WTC11 (cell line): ENCODE results near the gene RPL36.
A peak's percentile ranks its signal among the peaks of the same experiment; 100 is the strongest.

ENCODE experiments used
- CBFB ChIP-seq: sonication (generic); formaldehyde crosslinking; IDR thresholded peaks from 2 replicates; pipeline ENCODE4 v1.8.1; 2022; ENCODE audit warnings: mild to moderate bottlenecking, low read depth, missing genetic modification reagents
- ERG ChIP-seq: fragments of 250-450 bp; sonication (Bioruptor Pico); IDR thresholded peaks from 2 replicates; pipeline ENCODE4 v1.8.0; 2021; ENCODE audit warnings: mild to moderate bottlenecking
- MLX ChIP-seq: sonication (generic); formaldehyde crosslinking; IDR thresholded peaks from 2 replicates; pipeline ENCODE4 v1.8.1; 2023; ENCODE audit warnings: mild to moderate bottlenecking, missing genetic modification reagents, moderate library complexity
- NFYB ChIP-seq: sonication (generic); formaldehyde crosslinking; conservative IDR thresholded peaks from 2 replicates; pipeline ENCODE4 v1.8.0; 2022; ENCODE audit warnings: low read depth, missing genetic modification reagents
- NR2C2 ChIP-seq: sonication (generic); formaldehyde crosslinking; IDR thresholded peaks from 2 replicates; pipeline ENCODE4 v1.8.0; 2022; ENCODE audit warnings: mild to moderate bottlenecking, missing genetic modification reagents
- RELA ChIP-seq: sonication (generic); formaldehyde crosslinking; IDR thresholded peaks from 2 replicates; pipeline ENCODE4 v1.8.1; 2022; ENCODE audit warnings: missing genetic modification reagents, mild to moderate bottlenecking, borderline replicate concordance
- SP1 ChIP-seq: sonication (generic); formaldehyde crosslinking; conservative IDR thresholded peaks from 2 replicates; pipeline ENCODE4 v1.8.1; 2022; ENCODE audit warnings: missing genetic modification reagents
- TEAD4 ChIP-seq: sonication (generic); formaldehyde crosslinking; IDR thresholded peaks from 2 replicates; pipeline ENCODE4 v1.8.0; 2022; ENCODE audit warnings: mild to moderate bottlenecking, missing genetic modification reagents
- ZNF423 ChIP-seq: fragments of 250-450 bp; sonication (Bioruptor Pico); IDR thresholded peaks from 2 replicates; pipeline ENCODE4 v2.1.2; 2022; ENCODE audit warnings: mild to moderate bottlenecking, moderate library complexity
- TF ChIP-seq, protein P1 (sequence below): fragments of 200-600 bp; IDR thresholded peaks from 2 replicates; pipeline ENCODE4 v1.8.0; 2022; ENCODE audit warnings: antibody characterized with exemption
- TF ChIP-seq, protein P2 (sequence below): sonication (generic); formaldehyde crosslinking; IDR thresholded peaks from 2 replicates; pipeline ENCODE4 v1.8.1; 2023; ENCODE audit warnings: mild to moderate bottlenecking, missing genetic modification reagents, borderline replicate concordance
- TF ChIP-seq, protein P3 (sequence below): sonication (generic); formaldehyde crosslinking; IDR thresholded peaks from 2 replicates; pipeline ENCODE4 v1.8.1; 2023; ENCODE audit warnings: mild to moderate bottlenecking, missing genetic modification reagents, moderate library complexity
- TF ChIP-seq, protein P4 (sequence below): sonication (generic); formaldehyde crosslinking; conservative IDR thresholded peaks from 2 replicates; pipeline ENCODE4 v1.8.1; 2022; ENCODE audit warnings: mild to moderate bottlenecking, missing genetic modification reagents

DNA sequence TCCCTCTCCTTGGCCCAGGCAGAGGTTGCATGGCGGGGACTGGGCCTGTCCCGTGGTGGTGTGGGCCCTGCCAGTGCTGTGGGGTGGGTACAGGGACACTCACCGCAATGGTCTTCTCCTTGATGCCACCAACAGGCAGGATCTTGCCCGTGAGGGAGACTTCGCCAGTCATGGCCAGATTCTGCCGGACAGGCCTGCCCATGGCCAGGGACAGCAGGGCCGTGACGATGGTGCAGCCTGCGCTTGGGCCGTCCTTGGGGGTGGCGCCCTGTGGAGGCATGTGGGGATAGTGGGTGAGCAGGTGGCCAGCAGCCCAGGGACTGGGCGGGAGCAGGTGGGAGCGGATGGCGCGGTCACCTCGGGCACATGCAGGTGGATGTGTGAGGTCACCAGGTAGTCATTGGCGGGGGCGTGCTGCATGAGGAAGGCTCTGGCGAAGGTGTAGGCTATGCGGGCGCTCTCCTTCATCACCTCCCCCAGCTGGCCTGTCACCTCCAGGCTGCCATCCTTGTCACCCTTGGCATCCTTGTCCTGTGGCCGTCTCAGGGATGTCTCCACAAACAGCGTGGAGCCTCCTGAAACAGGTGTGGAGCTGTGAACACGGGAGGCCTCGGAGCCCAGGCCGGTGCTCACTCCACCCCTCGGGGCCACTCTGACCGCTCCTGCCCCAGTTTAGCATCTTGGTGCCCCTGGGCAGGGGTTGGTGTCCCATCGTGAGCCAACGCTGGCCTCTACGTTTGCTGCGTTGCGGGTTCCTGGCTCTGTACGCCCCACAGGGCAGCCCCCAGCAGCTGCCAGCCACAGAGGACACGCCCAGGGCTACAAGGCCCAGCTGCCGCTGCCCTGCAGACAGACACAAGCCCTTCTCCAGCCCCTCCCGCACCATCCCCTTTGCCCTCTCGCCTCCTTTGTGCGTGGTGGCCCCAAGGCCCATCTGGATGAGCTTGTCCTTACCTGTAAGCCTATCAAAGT is 3.4 kb downstream of the RPL36 start:
- TF ChIP-seq SP1 (CRISPR knock-in tag) (0 out of 2 replicates have a peak, but pooled peaks have one; percentile 19), TEAD4 (CRISPR knock-in tag) (no peak), NFYB (no peak), ERG (CRISPR knock-in tag) (no peak), MLX (CRISPR knock-in tag) (no peak), NR2C2 (no peak), RELA (no peak), CBFB (CRISPR knock-in tag) (no peak), ZNF423 (CRISPR knock-in tag) (no peak)
- TF ChIP-seq, protein P1, sequence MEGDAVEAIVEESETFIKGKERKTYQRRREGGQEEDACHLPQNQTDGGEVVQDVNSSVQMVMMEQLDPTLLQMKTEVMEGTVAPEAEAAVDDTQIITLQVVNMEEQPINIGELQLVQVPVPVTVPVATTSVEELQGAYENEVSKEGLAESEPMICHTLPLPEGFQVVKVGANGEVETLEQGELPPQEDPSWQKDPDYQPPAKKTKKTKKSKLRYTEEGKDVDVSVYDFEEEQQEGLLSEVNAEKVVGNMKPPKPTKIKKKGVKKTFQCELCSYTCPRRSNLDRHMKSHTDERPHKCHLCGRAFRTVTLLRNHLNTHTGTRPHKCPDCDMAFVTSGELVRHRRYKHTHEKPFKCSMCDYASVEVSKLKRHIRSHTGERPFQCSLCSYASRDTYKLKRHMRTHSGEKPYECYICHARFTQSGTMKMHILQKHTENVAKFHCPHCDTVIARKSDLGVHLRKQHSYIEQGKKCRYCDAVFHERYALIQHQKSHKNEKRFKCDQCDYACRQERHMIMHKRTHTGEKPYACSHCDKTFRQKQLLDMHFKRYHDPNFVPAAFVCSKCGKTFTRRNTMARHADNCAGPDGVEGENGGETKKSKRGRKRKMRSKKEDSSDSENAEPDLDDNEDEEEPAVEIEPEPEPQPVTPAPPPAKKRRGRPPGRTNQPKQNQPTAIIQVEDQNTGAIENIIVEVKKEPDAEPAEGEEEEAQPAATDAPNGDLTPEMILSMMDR, result no peak
- TF ChIP-seq, protein P2, sequence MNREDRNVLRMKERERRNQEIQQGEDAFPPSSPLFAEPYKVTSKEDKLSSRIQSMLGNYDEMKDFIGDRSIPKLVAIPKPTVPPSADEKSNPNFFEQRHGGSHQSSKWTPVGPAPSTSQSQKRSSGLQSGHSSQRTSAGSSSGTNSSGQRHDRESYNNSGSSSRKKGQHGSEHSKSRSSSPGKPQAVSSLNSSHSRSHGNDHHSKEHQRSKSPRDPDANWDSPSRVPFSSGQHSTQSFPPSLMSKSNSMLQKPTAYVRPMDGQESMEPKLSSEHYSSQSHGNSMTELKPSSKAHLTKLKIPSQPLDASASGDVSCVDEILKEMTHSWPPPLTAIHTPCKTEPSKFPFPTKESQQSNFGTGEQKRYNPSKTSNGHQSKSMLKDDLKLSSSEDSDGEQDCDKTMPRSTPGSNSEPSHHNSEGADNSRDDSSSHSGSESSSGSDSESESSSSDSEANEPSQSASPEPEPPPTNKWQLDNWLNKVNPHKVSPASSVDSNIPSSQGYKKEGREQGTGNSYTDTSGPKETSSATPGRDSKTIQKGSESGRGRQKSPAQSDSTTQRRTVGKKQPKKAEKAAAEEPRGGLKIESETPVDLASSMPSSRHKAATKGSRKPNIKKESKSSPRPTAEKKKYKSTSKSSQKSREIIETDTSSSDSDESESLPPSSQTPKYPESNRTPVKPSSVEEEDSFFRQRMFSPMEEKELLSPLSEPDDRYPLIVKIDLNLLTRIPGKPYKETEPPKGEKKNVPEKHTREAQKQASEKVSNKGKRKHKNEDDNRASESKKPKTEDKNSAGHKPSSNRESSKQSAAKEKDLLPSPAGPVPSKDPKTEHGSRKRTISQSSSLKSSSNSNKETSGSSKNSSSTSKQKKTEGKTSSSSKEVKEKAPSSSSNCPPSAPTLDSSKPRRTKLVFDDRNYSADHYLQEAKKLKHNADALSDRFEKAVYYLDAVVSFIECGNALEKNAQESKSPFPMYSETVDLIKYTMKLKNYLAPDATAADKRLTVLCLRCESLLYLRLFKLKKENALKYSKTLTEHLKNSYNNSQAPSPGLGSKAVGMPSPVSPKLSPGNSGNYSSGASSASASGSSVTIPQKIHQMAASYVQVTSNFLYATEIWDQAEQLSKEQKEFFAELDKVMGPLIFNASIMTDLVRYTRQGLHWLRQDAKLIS (CRISPR knock-in tag), result no peak
- TF ChIP-seq, protein P3, sequence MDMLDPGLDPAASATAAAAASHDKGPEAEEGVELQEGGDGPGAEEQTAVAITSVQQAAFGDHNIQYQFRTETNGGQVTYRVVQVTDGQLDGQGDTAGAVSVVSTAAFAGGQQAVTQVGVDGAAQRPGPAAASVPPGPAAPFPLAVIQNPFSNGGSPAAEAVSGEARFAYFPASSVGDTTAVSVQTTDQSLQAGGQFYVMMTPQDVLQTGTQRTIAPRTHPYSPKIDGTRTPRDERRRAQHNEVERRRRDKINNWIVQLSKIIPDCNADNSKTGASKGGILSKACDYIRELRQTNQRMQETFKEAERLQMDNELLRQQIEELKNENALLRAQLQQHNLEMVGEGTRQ (CRISPR knock-in tag), result no peak
- TF ChIP-seq, protein P4, sequence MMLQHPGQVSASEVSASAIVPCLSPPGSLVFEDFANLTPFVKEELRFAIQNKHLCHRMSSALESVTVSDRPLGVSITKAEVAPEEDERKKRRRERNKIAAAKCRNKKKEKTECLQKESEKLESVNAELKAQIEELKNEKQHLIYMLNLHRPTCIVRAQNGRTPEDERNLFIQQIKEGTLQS (CRISPR knock-in tag), result no peak
